ENCODE data around the gene SLC25A52.
"Not testable (repeated sequence)": the region's sequence is repeated elsewhere in the genome, so short reads cannot be mapped to it uniquely, and the experiment has no call there.

SLC25A52 gene, protein sequence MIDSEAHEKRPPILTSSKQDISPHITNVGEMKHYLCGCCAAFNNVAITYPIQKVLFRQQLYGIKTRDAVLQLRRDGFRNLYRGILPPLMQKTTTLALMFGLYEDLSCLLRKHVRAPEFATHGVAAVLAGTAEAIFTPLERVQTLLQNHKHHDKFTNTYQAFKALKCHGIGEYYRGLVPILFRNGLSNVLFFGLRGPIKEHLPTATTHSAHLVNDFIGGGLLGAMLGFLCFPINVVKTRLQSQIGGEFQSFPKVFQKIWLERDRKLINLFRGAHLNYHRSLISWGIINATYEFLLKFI

GRCh38 chr18:31760695-31761094, at the start of gene SLC25A52:
Gene SLC25A52, minus strand, starts transcription at chr18:31760880. Its CDS starts 219 bp downstream, at chr18:31760661.
- no peak for DNase-seq (ENCODE audit: extremely low read depth, insufficient read length)
- no peaks in the 10 kb centered on the region for H3K36me3 ChIP-seq (ENCODE audit: control insufficient read depth, insufficient read depth, low read length)
- no peak within 1 kb of the TSS for H3K4me3 ChIP-seq (replicated peaks; ENCODE audit: low read depth, low read length)
- H3K27me3 ChIP-seq (replicated peaks; ENCODE audit: control insufficient read depth, insufficient read depth, low read length), result no peaks in the 10 kb centered on the region
- TF ChIP-seq CTCF (IDR thresholded peaks at IDR 0.05; ENCODE audit: insufficient read depth, low read length, poor library complexity, severe bottlenecking), result no peak

DNA sequence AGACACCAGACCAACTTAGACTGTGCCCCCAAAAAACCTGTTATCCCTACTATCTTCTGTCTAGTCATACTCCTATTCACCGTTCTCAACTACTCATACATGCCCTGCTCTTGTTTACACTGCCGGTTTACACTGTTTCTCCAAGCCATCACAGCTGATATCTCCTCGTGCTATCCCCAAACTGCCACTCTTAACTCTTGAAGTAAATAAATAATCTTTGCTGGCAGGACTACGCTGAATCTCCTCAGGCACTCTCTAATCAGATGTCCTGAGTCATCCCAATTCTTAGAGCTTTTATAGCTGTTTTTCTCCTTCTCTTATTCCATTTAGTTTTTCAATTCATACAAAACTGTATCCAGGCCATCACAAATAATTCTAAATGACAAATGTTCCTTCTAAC, 48.4 kb upstream of the SLC25A52 start:
- not testable (repeated sequence) for DNase-seq (ENCODE audit: extremely low read depth, insufficient read length); H3K27me3 ChIP-seq (replicated peaks; ENCODE audit: control insufficient read depth, insufficient read depth, low read length); H3K36me3 ChIP-seq (ENCODE audit: control insufficient read depth, insufficient read depth, low read length)

DNA sequence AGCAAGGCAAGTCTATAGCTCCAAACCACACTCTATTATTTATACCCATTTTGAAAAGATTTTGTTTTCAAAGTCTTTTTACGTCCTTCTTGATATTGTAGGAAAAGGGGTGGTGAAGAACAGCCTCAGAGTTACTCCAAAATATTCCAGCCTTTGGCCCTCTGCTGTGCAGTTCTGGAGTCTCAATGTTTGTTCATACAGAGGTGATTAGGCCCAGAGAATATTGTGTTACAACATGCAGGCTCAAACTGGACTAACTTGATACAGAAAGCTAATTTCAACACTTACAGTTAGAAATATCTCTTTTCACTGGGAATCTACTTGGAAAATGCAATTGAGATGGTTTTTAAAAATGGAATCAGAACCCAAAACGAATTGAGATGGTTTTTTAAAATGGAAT, 40.4 kb upstream of the SLC25A52 start:
- TF ChIP-seq CTCF (IDR thresholded peaks at IDR 0.05; ENCODE audit: insufficient read depth, low read length, poor library complexity, severe bottlenecking), result no peak
- Histone ChIP-seq H3K4me3 (replicated peaks; ENCODE audit: low read depth, low read length) (no peak overlapping the region), H3K27me3 (replicated peaks; ENCODE audit: control insufficient read depth, insufficient read depth, low read length) (no peaks in the 10 kb centered on the region), H3K36me3 (ENCODE audit: control insufficient read depth, insufficient read depth, low read length) (no peaks in the 10 kb centered on the region)
- DNase-seq (ENCODE audit: extremely low read depth, insufficient read length), result no peak

More for the DNA sequence above, 48.4 kb upstream of the SLC25A52 start:
- not testable (repeated sequence) for H3K4me3 ChIP-seq (replicated peaks; ENCODE audit: low read depth, low read length)

DNA sequence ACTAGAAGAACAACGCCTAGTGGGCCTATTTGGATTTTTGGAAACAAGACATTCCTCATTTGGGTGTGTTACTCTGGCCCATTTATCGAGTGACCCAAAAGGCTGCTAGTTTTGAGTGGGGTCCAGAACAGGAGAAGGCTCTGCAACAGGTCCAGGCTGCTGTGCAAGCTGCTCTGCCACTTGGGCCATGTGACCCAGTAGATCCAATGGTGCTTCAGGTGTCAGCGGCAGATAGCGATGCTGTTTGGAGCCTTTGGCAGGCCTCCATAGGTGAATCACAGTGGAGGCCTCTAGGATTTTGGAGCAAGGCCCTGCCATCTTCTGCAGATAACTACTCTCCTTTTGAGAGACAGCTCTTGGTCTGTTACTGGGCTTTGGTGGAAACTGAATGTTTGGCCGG, 38.6 kb upstream of the SLC25A52 start:
- not testable (repeated sequence) for H3K4me3 ChIP-seq (replicated peaks; ENCODE audit: low read depth, low read length); H3K36me3 ChIP-seq (ENCODE audit: control insufficient read depth, insufficient read depth, low read length); H3K27me3 ChIP-seq (replicated peaks; ENCODE audit: control insufficient read depth, insufficient read depth, low read length); DNase-seq (ENCODE audit: extremely low read depth, insufficient read length)

- no peak for TF ChIP-seq CTCF (IDR thresholded peaks at IDR 0.05; ENCODE audit: insufficient read depth, low read length, poor library complexity, severe bottlenecking)
Observed at GRCh38 chr18:31798399-31798798, 37.7 kb upstream of the SLC25A52 start.

DNA sequence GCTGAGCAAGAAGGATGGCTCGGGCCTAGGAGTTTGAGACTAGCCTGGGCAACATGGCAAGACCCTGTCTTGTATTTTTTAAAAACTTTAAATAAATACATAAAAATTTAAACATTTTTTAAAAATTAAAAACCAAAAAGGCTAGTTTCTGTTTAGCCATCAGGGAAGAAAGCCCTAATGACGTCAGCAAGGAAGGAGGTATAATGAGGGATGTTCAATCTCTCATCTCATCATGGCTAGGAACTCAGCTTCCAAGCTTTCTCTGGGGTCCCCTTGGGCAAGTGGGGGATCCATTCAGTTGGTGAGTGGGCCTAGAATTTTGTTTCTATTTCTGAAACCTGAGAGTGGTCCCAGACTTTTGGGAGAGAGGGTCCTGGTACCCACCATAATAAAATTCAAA, 35.1 kb upstream of the SLC25A52 start:
- no peak for TF ChIP-seq CTCF (IDR thresholded peaks at IDR 0.05; ENCODE audit: insufficient read depth, low read length, poor library complexity, severe bottlenecking)
- no peaks in the 10 kb centered on the region for H3K27me3 ChIP-seq (replicated peaks; ENCODE audit: control insufficient read depth, insufficient read depth, low read length)
- no peaks in the 10 kb centered on the region for H3K36me3 ChIP-seq (ENCODE audit: control insufficient read depth, insufficient read depth, low read length)
- no peak overlapping the region for H3K4me3 ChIP-seq (replicated peaks; ENCODE audit: low read depth, low read length)
- no peak for DNase-seq (ENCODE audit: extremely low read depth, insufficient read length)

More at GRCh38 chr18:31798399-31798798, 37.7 kb upstream of the SLC25A52 start:
- no peak overlapping the region for H3K4me3 ChIP-seq (replicated peaks; ENCODE audit: low read depth, low read length)
- no peak for DNase-seq (ENCODE audit: extremely low read depth, insufficient read length)
- no peaks in the 10 kb centered on the region for H3K27me3 ChIP-seq (replicated peaks; ENCODE audit: control insufficient read depth, insufficient read depth, low read length)
- H3K36me3 ChIP-seq (ENCODE audit: control insufficient read depth, insufficient read depth, low read length), result no peaks in the 10 kb centered on the region

DNA sequence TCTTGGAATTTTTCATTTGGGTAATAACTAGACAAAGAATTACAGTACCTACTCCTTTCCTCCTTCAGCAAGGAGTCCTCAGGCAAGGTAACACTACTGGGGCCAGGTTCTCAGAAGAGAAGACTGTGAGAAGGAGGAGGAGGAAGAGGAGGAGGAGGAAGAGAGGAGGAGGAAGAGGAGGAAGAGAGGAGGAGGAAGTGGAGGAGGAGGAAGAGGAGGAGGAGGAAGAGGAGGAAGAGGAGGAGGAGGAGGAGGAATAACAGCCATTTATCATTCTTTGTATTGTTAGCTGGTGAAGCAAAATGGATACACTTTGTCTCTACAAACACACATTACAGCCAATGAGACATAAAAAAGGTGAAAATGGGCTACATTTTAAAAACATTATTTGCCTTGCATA, 32.9 kb upstream of the SLC25A52 start:
- TF ChIP-seq CTCF (IDR thresholded peaks at IDR 0.05; ENCODE audit: insufficient read depth, low read length, poor library complexity, severe bottlenecking), result no peak
- Histone ChIP-seq H3K36me3 (ENCODE audit: control insufficient read depth, insufficient read depth, low read length) (no peaks in the 10 kb centered on the region), H3K27me3 (replicated peaks; ENCODE audit: control insufficient read depth, insufficient read depth, low read length) (no peaks in the 10 kb centered on the region), H3K4me3 (replicated peaks; ENCODE audit: low read depth, low read length) (no peak overlapping the region)
- DNase-seq (ENCODE audit: extremely low read depth, insufficient read length), result no peak

Measured in GM06990 (cell line).